H1 (cell line): ENCODE measurements around the gene CEACAM6. TPM values are rescaled to one million over a fixed set of nuclear protein-coding genes. Genes with fewer than 3 reads are reported as not detected.
A peak's percentile ranks its signal among the peaks of the same experiment; 100 is the strongest.

ENCODE experiments used
- CTCF ChIA-PET: fragments of 300-600 bp; sonication (Branson Sonifier 250); formaldehyde crosslinking; loops from one replicate; lab custom pipeline; 2021; ENCODE audit not compliant: partially characterized antibody; lab: Charles Lee
- POLR2A ChIA-PET: fragments of 300-600 bp; sonication (Branson Sonifier 250); formaldehyde crosslinking; loops from one replicate; lab custom pipeline; 2021; ENCODE audit warnings: inconsistent platforms; ENCODE audit not compliant: partially characterized antibody; lab: Charles Lee
- DNase-seq, 2 experiments: peaks; one replicate each; pipeline versions ENCODE4 v3.0.0 to v3.0.0-alpha.2; 2010 to 2022; ENCODE audit warnings: low spot score in 2 of 2, low read depth in 1 of 2, mixed read lengths in 1 of 2
- FAIRE-seq: peaks from 2 replicates; lab custom pipeline; 2011; peaks lifted over from hg19 to GRCh38; lab: Jason Lieb, UNC
- H2AFZ ChIP-seq: 2 replicates; pipeline ENCODE4 v1.8.1; 2012; ENCODE audit warnings: low read length, inconsistent platforms
- H2AK5ac ChIP-seq: 2 replicates; pipeline ENCODE4 v1.6.1; 2013; ENCODE audit warnings: low read depth, low read length
- H2BK120ac ChIP-seq: replicated peaks from 2 replicates; pipeline ENCODE3; 2013; ENCODE audit warnings: low read depth, low read length, inconsistent platforms
- H2BK12ac ChIP-seq: 2 replicates; pipeline ENCODE4 v1.6.1; 2013; ENCODE audit warnings: low read depth, low read length
- H2BK15ac ChIP-seq: 2 replicates; pipeline ENCODE4 v1.6.1; 2013; ENCODE audit warnings: low read length
- H2BK20ac ChIP-seq: 2 replicates; pipeline ENCODE4 v1.6.1; 2013; ENCODE audit warnings: low read length
- H2BK5ac ChIP-seq: 2 replicates; pipeline ENCODE4 v1.6.1; 2013; ENCODE audit warnings: low read depth, low read length
- H3K14ac ChIP-seq: 2 replicates; pipeline ENCODE4 v1.6.1; 2013; ENCODE audit warnings: inconsistent platforms; ENCODE audit not compliant: insufficient read length
- H3K18ac ChIP-seq: 2 replicates; pipeline ENCODE4 v1.6.1; 2013; ENCODE audit warnings: low read length; ENCODE audit errors: extremely low read depth
- H3K23ac ChIP-seq: 2 replicates; pipeline ENCODE4 v1.6.1; 2013; ENCODE audit warnings: inconsistent platforms; ENCODE audit not compliant: insufficient read length
- H3K23me2 ChIP-seq: 2 replicates; pipeline ENCODE4 v1.6.1; 2013; ENCODE audit warnings: low read depth, low read length
- H3K27ac ChIP-seq: 2 replicates; pipeline ENCODE4 v1.6.1; 2011; ENCODE audit warnings: low read depth, low read length, inconsistent platforms
- H3K27me3 ChIP-seq, 4 experiments: replicated peaks in 1 of 4; 1 replicate in 1 of 4; 2 replicates in 3 of 4; pipeline versions ENCODE4 v1.6.1 to v1.8.1; 2011 to 2013; ENCODE audit warnings: low read length in 3 of 4, mild to moderate bottlenecking in 3 of 4, inconsistent platforms in 2 of 4, mixed read lengths in 2 of 4, moderate library complexity in 1 of 4; ENCODE audit not compliant: control insufficient read depth in 3 of 4, insufficient read depth in 3 of 4; ENCODE audit errors: extremely low read depth in 1 of 4
- H3K36me3 ChIP-seq, 4 experiments: 2 replicates each; pipeline versions ENCODE4 v1.6.1 to v1.8.1; 2011 to 2013; ENCODE audit warnings: mild to moderate bottlenecking in 4 of 4, low read length in 3 of 4, moderate library complexity in 2 of 4, control low read depth in 1 of 4, inconsistent platforms in 1 of 4; ENCODE audit not compliant: insufficient read depth in 4 of 4, control insufficient read depth in 2 of 4
- H3K4ac ChIP-seq: replicated peaks from 2 replicates; pipeline ENCODE3; 2013; ENCODE audit warnings: low read length, low read depth, mixed read lengths, inconsistent platforms; ENCODE audit not compliant: insufficient read length
- H3K4me1 ChIP-seq, 4 experiments: replicated peaks in 1 of 4; 1 replicate in 1 of 4; 2 replicates in 3 of 4; pipeline versions ENCODE4 v1.6.1 to v1.8.1; 2011 to 2013; ENCODE audit warnings: low read length in 3 of 4, inconsistent platforms in 2 of 4, mixed read lengths in 1 of 4; ENCODE audit not compliant: insufficient read depth in 4 of 4, control insufficient read depth in 3 of 4
- H3K4me2 ChIP-seq, 2 experiments: 2 replicates each; pipeline versions ENCODE4 v1.6.1 to v1.8.1; 2011 to 2013; ENCODE audit warnings: low read depth in 2 of 2, low read length in 2 of 2, control low read depth in 1 of 2, inconsistent platforms in 1 of 2, mild to moderate bottlenecking in 1 of 2; ENCODE audit not compliant: insufficient read depth in 1 of 2
- H3K4me3 ChIP-seq, 4 experiments: fragments of 200-600, 300-600 bp in 1 of 4; sonication (generic), shearing (Covaris generic), sonication (Bioruptor Twin) in 1 of 4; 2 replicates each; pipeline versions ENCODE4 v1.5.1 to v1.8.1; 2011 to 2016; ENCODE audit warnings: low read length in 4 of 4, low read depth in 3 of 4, control low read depth in 2 of 4, inconsistent platforms in 2 of 4, mild to moderate bottlenecking in 2 of 4, mixed read lengths in 1 of 4, moderate library complexity in 1 of 4; ENCODE audit not compliant: insufficient read depth in 2 of 4; ENCODE audit errors: extremely low read depth in 1 of 4
- H3K56ac ChIP-seq: replicated peaks from 2 replicates; pipeline ENCODE3; 2013; ENCODE audit warnings: low read depth, mild to moderate bottlenecking, mixed read lengths, low read length, inconsistent platforms; ENCODE audit not compliant: insufficient read length
- H3K79me1 ChIP-seq: 2 replicates; pipeline ENCODE4 v1.6.1; 2013; ENCODE audit warnings: low read depth, low read length, control low read depth
- H3K79me2 ChIP-seq, 2 experiments: 2 replicates each; pipeline versions ENCODE4 v1.6.1 to v1.8.1; 2012 to 2013; ENCODE audit warnings: low read length in 2 of 2, mild to moderate bottlenecking in 2 of 2, inconsistent platforms in 1 of 2; ENCODE audit not compliant: insufficient read depth in 2 of 2, control insufficient read depth in 1 of 2
- H3K9ac ChIP-seq, 4 experiments: replicated peaks in 1 of 4; 1 replicate in 1 of 4; 2 replicates in 3 of 4; pipeline versions ENCODE4 v1.6.1 to v1.8.1; 2011 to 2013; ENCODE audit warnings: low read depth in 3 of 4, low read length in 3 of 4, control low read depth in 2 of 4, mild to moderate bottlenecking in 2 of 4, moderate library complexity in 2 of 4, inconsistent platforms in 1 of 4; ENCODE audit errors: extremely low read depth in 1 of 4
- H3K9me3 ChIP-seq, 2 experiments: 2 replicates each; pipeline versions ENCODE4 v1.6.1 to v1.8.1; 2012 to 2013; ENCODE audit warnings: mild to moderate bottlenecking in 2 of 2, moderate library complexity in 2 of 2, control low read depth in 1 of 2, inconsistent platforms in 1 of 2, low read depth in 1 of 2, low read length in 1 of 2, mixed read lengths in 1 of 2; ENCODE audit not compliant: insufficient read depth in 2 of 2
- H4K20me1 ChIP-seq, 2 experiments: replicated peaks in 1 of 2; 2 replicates each; pipeline versions ENCODE3 to v1.8.1; 2011 to 2013; ENCODE audit warnings: inconsistent platforms in 2 of 2, low read length in 2 of 2, mild to moderate bottlenecking in 1 of 2; ENCODE audit not compliant: insufficient read depth in 2 of 2, control insufficient read depth in 1 of 2
- H4K5ac ChIP-seq: 2 replicates; pipeline ENCODE4 v1.6.1; 2013; ENCODE audit warnings: low read length, low read depth, mixed read lengths, inconsistent platforms; ENCODE audit not compliant: insufficient read length
- H4K8ac ChIP-seq: 2 replicates; pipeline ENCODE4 v1.8.0; 2013; ENCODE audit warnings: mild to moderate bottlenecking, moderate library complexity, low read length, inconsistent platforms; ENCODE audit not compliant: insufficient read depth; ENCODE audit errors: extremely low read depth
- H4K91ac ChIP-seq: replicated peaks from 2 replicates; pipeline ENCODE3; 2013; ENCODE audit warnings: low read length, mixed read lengths, inconsistent platforms; ENCODE audit not compliant: insufficient read length
- CEBPB ChIP-seq: IDR thresholded peaks from 2 replicates; pipeline ENCODE4 v1.6.1; 2012; ENCODE audit warnings: low read depth, low read length
- GTF2F1 ChIP-seq: IDR thresholded peaks from 2 replicates; pipeline ENCODE4 v1.6.1; 2012; ENCODE audit warnings: low read depth, low read length, improper control_type of control experiment, borderline replicate concordance
- RAD21 ChIP-seq, 2 experiments: IDR thresholded peaks in 1 of 2; conservative IDR thresholded peaks in 1 of 2; 2 replicates each; pipeline ENCODE4 v1.6.1; 2011; ENCODE audit warnings: low read depth in 2 of 2, low read length in 2 of 2, improper control_type of control experiment in 1 of 2, inconsistent platforms in 1 of 2, mild to moderate bottlenecking in 1 of 2, moderate library complexity in 1 of 2
- TAF7 ChIP-seq: optimal IDR thresholded peaks from 2 replicates; pipeline ENCODE3; 2011; ENCODE audit warnings: low read depth, mild to moderate bottlenecking, inconsistent platforms, low read length, moderate library complexity, borderline replicate concordance
- TBP ChIP-seq: IDR thresholded peaks from 2 replicates; pipeline ENCODE4 v1.6.1; 2011; ENCODE audit warnings: low read depth, low read length, improper control_type of control experiment
- USF2 ChIP-seq: IDR thresholded peaks from 2 replicates; pipeline ENCODE4 v1.6.1; 2011; ENCODE audit warnings: low read length, improper control_type of control experiment
- WGBS, 2 experiments: shearing (Covaris generic) in 1 of 2; methylation state at CpG; one replicate each; pipeline versions ENCODE4 v1.1.6 to v1.1.7; 2013 to 2015; ENCODE audit warnings: low lambda C conversion rate in 2 of 2, mixed read lengths in 2 of 2, inconsistent platforms in 1 of 2, low coverage in 1 of 2, missing lambda C conversion rate in 1 of 2; ENCODE audit not compliant: insufficient replicate concordance in 2 of 2, insufficient coverage in 1 of 2, insufficient read length in 1 of 2; ENCODE audit errors: extremely low coverage in 1 of 2, missing lambda C conversion rate in 1 of 2; 5-methylcytosine and 5-hydroxymethylcytosine counted together
- polyA plus RNA-seq, 7 experiments: library from polyadenylated mRNA; depleted of rRNA in 3 of 7; stranded (reverse) in 5 of 7; unstranded in 2 of 7; fragments of >200 nt in 5 of 7; fragments of 200-250 nt in 2 of 7; gene quantifications; 1 replicate in 5 of 7; 2 replicates in 1 of 7; 4 replicates in 1 of 7; pipeline versions ENCODE4 v1.2.1 to v1.2.3, GENCODE V29; 2011 to 2013; ENCODE audit warnings: missing spikeins in 2 of 7, mixed read lengths in 2 of 7
- total RNA-seq: library from RNA; stranded (reverse); fragmentation: NEBNext Ultra II Directional; extraction: Animal tissue kit (Norgen Biotek cat#: 25700); gene quantifications from 2 replicates; pipeline ENCODE4 v1.2.1, GENCODE V29; 2021
- TF ChIP-seq, protein P1 (sequence below), 3 experiments: IDR thresholded peaks; 1 replicate in 2 of 3; 2 replicates in 1 of 3; pipeline versions ENCODE4 v1.5.1 to v1.6.1; 2011; ENCODE audit warnings: low read length in 3 of 3, mild to moderate bottlenecking in 3 of 3, inconsistent platforms in 2 of 3, low read depth in 1 of 3, moderate library complexity in 1 of 3; ENCODE audit not compliant: insufficient read depth in 1 of 3; ENCODE audit errors: control extremely low read depth in 1 of 3

The CEACAM6 gene
- total and polyA plus RNA-seq, 2 of the 8 experiments (the other 6 are each of a cell fraction or from before 2014, with no cell fraction given), result not detected

DNA sequence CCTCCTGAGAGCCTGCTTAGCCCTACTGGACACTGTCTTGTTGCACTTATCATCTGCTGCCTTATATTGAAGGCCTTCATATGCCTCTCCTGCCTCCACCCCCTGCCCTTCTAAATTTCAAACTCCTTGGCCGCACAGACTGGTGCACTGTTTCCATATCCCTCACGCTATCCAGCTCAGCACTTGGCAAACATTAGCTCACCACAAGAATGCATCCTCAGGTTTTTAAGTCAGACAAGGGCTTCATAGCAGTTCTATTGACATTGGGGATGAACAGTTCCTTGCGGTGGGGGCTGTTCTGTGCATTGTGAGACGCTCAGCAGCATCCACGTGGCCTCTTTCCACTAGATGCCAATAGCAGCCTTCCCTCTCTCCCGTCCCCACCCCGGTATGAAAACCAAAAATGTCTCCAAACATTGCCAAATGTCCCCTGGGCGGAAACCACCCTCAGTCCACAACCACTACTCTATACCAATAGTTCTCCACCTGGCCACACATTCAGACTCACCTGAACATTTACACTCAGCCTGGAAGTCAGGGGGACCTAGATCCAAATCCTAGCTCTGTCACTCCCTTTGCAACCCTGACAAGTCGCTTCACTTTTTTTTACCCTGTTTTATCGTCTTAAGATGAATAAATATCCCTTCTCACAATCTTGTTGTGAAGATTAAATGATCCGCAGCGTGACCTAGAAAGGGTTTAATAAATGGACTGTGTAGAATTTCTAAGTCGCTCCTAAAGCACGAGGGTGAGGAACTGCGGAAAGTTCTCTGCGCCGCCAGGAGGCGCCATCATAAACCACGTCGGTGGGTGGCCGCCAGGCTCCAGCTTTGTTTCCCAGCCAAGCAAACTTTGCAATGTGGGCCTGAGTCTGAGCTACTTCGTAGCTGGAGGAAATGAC, 37.4 kb downstream of the CEACAM6 start:
- no peak overlapping the region for H2BK120ac ChIP-seq
- no peak overlapping the region for H2BK5ac ChIP-seq
- H3K56ac ChIP-seq, result no peak overlapping the region
- H3K36me3 ChIP-seq, result no peaks in the 10 kb centered on the region
- no peak overlapping the region for H3K4me3 ChIP-seq
- H3K9me3 ChIP-seq, result peaks cover 0 to 35% of the 10 kb centered on the region in 2 experiments; a peak in 2 of 4 replicates
- no peaks in the 10 kb centered on the region for H3K4me1 ChIP-seq
- no peaks in the 10 kb centered on the region for H3K23me2 ChIP-seq
- no peak overlapping the region for H3K14ac ChIP-seq
- no peak overlapping the region for H2BK12ac ChIP-seq
- H3K27me3 ChIP-seq, result no peaks in the 10 kb centered on the region; a peak in 1 of 7 replicates
- no peak overlapping the region for H2AFZ ChIP-seq
- no peaks in the 10 kb centered on the region for H3K79me2 ChIP-seq
- no peaks in the 10 kb centered on the region for H4K20me1 ChIP-seq
- no peak overlapping the region for H3K23ac ChIP-seq
- no peak overlapping the region for H4K5ac ChIP-seq
- no peak overlapping the region for H2BK20ac ChIP-seq
- DNase-seq (peak; percentile 29 to 76), FAIRE-seq (no peak)
- WGBS, 2 experiments, result 51% methylated on average over 22 of the region's 22 CpGs; no CpG with 5 or more reads in 1 of the 2 experiments
- ChIA-PET POLR2A (no interaction called here), CTCF (interaction anchor here (0.6 to 2.3 kb wide), 19 partner anchors 12 to 1009 kb away, joined by 3 to 12 read pairs (median 3); partner anchors contain the start of gene CEACAM7)
- no peak overlapping the region for H3K4ac ChIP-seq
- no peak overlapping the region for H3K27ac ChIP-seq
- H3K4me2 ChIP-seq, result no peak overlapping the region
- H2BK15ac ChIP-seq, result no peak overlapping the region
- H3K9ac ChIP-seq, result no peak overlapping the region
- no peak overlapping the region for H2AK5ac ChIP-seq
- H3K79me1 ChIP-seq, result no peaks in the 10 kb centered on the region
- H3K18ac ChIP-seq, result no peak overlapping the region
- no peak overlapping the region for H4K91ac ChIP-seq
- H4K8ac ChIP-seq, result no peak overlapping the region; the same call in 1 of the 2 replicates
- TF ChIP-seq TAF7, result no peak
- TF ChIP-seq GTF2F1, result no peak
- no peak for TF ChIP-seq TBP
- no peak for TF ChIP-seq USF2
- TF ChIP-seq, protein P1, sequence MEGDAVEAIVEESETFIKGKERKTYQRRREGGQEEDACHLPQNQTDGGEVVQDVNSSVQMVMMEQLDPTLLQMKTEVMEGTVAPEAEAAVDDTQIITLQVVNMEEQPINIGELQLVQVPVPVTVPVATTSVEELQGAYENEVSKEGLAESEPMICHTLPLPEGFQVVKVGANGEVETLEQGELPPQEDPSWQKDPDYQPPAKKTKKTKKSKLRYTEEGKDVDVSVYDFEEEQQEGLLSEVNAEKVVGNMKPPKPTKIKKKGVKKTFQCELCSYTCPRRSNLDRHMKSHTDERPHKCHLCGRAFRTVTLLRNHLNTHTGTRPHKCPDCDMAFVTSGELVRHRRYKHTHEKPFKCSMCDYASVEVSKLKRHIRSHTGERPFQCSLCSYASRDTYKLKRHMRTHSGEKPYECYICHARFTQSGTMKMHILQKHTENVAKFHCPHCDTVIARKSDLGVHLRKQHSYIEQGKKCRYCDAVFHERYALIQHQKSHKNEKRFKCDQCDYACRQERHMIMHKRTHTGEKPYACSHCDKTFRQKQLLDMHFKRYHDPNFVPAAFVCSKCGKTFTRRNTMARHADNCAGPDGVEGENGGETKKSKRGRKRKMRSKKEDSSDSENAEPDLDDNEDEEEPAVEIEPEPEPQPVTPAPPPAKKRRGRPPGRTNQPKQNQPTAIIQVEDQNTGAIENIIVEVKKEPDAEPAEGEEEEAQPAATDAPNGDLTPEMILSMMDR (IDR thresholded peaks at IDR 0.05; ENCODE audit: control extremely low read depth in 1 of 3, insufficient read depth in 1 of 3, low read depth in 1 of 3, low read length in 3 of 3), result peak; percentile 62 to 77 (median 71)
- no peak for TF ChIP-seq CEBPB
- TF ChIP-seq RAD21 (IDR thresholded peaks at IDR 0.05 in 1 of 2, conservative IDR thresholded peaks at IDR 0.05 in 1 of 2; ENCODE audit: low read depth in 2 of 2, low read length in 2 of 2), result peak; percentile 25 to 44; a peak in 3 of 4 replicates
